ENCODE results near the gene JAKMIP2.

Gene JAKMIP2

DNA sequence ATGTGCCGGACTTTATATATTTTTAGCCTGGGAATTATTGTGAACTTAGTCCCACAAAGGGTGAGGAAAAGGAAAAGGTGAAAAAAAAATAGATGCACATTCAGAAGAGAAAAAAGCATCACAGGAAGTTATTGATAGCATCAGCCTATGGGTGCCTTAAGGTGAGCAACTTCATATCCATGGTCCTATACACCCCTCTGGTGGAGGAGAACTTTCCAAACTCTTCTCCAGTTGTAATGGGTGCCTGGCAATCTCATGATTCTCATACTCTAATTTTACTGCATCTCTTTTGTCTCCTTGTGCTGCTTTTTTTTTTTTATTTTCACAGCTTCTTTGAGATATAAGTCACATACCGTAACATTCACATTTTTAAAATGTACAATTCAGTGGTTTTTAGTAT, 107.4 kb downstream of the JAKMIP2 start:
- in situ Hi-C loops (cut with HindIII; ENCODE audit: low pct_ligation_motif_present, low pct_unique_long_range_greater_than_20kb, low sequenced_read_pairs), result no loop called here
- DNase-seq, result no peak

DNA sequence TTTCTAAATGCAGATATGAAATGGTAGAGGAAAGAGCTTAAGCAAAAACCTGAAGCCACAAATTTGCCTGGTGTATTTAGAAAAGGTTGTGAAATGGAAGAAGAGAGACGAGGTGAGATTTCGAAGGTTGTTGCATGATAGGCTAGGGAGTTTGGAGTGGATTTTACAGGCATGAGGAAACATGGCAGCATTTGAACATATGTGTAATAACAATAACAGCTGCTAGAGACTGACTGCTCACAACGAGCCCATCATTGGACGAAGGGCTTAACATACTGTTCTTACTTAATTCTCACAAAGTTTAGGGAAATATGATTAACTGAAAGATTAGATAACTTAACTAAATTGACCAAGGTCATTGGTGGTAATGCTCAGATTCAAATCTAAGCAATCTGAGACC, 108.1 kb downstream of the JAKMIP2 start:
- no peak for DNase-seq
- in situ Hi-C loops (cut with HindIII; ENCODE audit: low pct_ligation_motif_present, low pct_unique_long_range_greater_than_20kb, low sequenced_read_pairs), result no loop called here

DNA sequence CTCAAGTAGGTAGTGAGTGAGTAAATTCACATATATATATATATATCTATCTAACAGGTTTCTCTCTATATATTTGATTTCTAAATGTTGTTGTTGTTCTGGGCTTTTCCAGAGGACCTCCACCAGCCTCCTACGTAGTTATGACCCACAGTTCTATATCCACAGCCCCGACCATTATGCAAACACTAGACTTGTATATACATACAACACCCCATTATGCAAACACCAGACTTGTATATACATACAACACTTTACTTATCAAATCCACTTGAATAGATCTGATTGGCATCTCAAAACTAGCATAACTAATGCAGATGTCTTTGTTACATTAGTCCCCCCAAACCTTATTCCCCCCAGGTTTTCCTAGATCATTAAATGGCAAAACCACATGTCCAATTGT, 108.7 kb downstream of the JAKMIP2 start:
- no peak for DNase-seq
- in situ Hi-C loops (cut with HindIII; ENCODE audit: low pct_ligation_motif_present, low pct_unique_long_range_greater_than_20kb, low sequenced_read_pairs), result no loop called here

DNA sequence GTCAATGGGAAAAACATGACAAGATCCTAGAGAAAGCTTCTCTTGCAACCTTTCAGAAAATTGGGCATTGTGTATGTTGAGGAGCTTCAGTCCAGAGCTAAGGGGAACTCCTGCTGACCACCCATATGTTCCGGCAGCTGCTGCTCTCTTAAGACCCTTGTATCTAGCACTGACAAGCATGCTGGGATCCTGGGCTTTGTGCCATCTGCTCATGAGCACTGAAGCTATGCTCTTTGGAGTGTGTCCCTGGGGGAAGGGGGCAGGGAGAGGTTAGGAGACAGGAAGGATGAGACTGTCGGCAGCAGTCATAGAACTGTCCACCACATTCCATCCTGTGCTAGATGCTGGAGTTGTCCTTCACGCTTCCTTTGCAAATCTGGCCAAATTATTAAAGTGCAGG, 109.3 kb downstream of the JAKMIP2 start:
- in situ Hi-C loops (cut with HindIII; ENCODE audit: low pct_ligation_motif_present, low pct_unique_long_range_greater_than_20kb, low sequenced_read_pairs), result no loop called here
- DNase-seq, result no peak

DNA sequence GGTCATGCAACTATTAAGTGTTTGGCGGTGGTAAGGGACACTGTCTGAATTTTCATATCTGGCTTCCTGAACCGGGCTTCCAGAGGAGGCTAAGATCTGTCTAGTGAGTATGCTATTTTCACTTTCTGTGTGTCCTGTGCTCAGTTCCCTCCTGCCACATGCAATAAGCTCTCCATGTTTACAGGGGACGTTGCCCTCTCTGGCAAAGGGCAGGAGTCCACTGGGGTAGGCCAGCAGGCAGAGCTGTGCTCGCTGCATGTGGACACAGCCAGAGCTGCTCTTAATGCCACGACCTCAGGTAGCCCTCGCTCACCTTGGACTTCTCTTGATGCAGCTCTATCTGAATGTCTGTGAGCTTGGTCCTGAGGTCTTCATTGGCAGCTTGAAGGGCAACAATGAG, 111.2 kb downstream of the JAKMIP2 start:
- no peak for DNase-seq
- in situ Hi-C loops (cut with HindIII; ENCODE audit: low pct_ligation_motif_present, low pct_unique_long_range_greater_than_20kb, low sequenced_read_pairs), result no loop called here

DNA sequence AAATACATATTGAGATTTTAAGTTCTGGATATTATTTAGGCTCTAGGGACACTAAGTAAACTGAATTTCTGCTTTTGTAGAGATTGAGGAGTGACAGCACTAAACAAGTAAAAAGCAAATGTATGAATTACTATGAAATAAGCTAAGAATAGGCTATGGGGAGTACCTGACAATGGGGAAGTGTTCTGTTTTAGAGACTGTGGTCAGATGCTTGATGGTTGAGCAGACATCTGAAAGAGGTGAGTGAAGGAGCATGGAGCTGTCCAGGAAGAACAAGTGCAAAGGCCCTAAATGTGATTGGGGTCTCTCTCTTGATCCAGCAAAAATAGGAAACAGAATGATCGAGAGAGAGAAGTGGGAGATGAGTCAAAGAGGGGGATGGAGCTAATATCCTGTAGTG, 111.7 kb downstream of the JAKMIP2 start:
- in situ Hi-C loops (cut with HindIII; ENCODE audit: low pct_ligation_motif_present, low pct_unique_long_range_greater_than_20kb, low sequenced_read_pairs), result no loop called here
- DNase-seq, result no peak

DNA sequence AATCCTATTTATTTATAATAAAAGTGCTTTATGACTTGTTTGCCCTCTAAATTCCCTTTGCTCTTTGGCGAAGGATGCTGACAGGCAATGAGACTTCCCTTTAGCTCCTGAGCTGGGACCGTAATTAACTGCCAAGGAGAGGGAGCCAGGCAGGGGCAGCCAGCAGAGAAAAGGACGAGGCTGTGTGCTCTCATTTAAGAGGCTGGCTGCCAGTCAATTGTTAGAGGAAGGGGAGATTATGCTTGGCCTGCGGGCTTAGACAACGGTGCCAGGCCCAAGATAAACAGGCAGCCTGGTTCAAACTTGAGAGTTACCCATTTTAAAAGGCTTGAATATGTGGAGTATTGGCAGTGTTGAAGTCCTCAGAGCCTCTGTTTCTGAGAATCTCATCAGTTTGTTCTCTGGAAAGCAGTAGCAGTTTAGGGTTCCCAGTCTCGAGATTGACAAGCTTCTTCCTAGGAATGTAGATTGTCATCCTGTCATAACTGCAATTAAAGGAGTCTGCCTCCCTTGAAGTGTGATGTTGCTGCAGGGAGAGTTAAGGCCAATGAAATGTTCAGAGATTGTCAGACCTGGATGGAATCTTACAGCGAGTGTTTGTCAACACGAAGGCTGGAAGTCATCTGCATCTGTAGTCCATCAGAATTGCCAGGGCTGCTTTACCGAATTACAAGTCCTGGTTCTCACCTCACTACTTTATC, 113.2 kb downstream of the JAKMIP2 start:
- in situ Hi-C loops (cut with HindIII; ENCODE audit: low pct_ligation_motif_present, low pct_unique_long_range_greater_than_20kb, low sequenced_read_pairs), result no loop called here
- no peak for DNase-seq

DNA sequence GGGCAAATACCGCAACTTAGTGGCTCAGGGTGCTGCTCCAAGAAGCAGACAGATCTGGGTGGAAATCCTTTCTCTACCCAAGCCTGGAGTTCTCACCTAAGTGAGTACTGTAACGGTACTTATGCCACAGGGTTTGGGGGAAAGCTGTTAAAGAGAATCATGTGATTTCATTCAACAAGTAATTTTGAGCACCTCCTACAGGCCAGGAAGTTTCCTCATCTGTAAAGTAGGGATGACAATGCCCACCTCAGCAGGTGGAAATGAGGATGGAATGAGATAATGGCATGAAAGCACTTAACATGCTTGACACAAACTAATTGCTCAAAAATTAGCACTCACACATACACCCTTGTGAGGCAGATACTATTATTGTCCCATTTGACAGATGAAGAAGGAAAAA, 114.1 kb downstream of the JAKMIP2 start:
- in situ Hi-C loops (cut with HindIII; ENCODE audit: low pct_ligation_motif_present, low pct_unique_long_range_greater_than_20kb, low sequenced_read_pairs), result no loop called here
- DNase-seq, result no peak

DNA sequence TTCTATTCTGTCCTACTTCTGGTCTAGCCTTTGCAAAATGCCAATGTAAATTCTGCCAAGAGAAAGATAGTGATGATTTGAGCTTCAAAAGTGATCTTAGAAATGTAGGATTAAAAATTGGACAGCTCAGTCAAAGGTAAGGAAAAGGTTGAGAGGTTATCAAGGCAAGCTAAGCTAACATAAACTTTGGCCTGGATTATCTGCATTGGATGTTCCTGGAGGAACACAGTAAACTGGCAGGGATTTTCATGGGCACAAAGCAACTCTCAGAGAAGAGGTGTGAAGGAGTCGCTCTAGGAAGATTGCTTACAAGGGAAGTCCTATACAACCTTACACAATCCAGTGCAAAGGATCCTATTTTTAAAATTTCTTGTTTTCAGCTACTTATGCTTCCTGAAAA, 115.2 kb downstream of the JAKMIP2 start:
- in situ Hi-C loops (cut with HindIII; ENCODE audit: low pct_ligation_motif_present, low pct_unique_long_range_greater_than_20kb, low sequenced_read_pairs), result no loop called here
- DNase-seq, result no peak

DNA sequence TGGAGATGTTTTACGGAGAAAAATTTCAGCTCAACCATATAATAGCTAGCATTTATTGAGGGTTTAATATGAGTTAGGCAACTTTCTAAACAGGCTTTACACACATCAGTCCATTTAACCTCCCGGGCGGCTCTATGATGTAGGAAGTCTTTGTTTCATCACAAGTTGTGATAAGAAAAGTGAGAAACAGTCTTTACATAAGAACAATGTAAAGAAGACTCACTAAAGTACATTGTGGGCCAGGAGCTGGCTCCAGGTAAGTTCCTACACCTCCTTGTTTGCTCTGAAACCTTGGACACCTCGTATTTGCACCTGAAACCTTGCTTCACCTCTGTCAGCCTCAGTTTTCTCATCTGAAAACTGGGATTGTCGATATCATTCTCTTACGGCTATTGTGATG, 116.1 kb downstream of the JAKMIP2 start:
- in situ Hi-C loops (cut with HindIII; ENCODE audit: low pct_ligation_motif_present, low pct_unique_long_range_greater_than_20kb, low sequenced_read_pairs), result no loop called here
- no peak for DNase-seq

DNA sequence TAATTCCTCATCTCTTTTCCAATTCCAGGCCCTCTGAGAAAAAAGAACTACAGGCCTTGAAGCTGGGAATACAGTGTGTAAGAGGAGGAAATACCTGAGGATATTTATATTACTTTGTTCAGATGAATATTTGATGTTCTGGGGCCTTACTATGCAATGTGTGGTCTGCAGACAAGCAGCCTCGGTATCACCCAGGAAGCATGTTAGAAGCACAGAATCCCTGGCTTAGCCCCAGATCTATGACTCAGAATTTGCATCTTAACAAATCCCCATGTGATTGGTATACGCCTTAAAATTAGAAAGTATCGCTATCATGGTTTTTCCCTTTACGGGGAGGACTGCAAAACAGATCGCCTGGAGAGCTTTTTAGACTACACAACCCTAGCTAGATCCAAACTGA, 121.0 kb downstream of the JAKMIP2 start:
- DNase-seq, result no peak
- in situ Hi-C loops (cut with HindIII; ENCODE audit: low pct_ligation_motif_present, low pct_unique_long_range_greater_than_20kb, low sequenced_read_pairs), result no loop called here

DNA sequence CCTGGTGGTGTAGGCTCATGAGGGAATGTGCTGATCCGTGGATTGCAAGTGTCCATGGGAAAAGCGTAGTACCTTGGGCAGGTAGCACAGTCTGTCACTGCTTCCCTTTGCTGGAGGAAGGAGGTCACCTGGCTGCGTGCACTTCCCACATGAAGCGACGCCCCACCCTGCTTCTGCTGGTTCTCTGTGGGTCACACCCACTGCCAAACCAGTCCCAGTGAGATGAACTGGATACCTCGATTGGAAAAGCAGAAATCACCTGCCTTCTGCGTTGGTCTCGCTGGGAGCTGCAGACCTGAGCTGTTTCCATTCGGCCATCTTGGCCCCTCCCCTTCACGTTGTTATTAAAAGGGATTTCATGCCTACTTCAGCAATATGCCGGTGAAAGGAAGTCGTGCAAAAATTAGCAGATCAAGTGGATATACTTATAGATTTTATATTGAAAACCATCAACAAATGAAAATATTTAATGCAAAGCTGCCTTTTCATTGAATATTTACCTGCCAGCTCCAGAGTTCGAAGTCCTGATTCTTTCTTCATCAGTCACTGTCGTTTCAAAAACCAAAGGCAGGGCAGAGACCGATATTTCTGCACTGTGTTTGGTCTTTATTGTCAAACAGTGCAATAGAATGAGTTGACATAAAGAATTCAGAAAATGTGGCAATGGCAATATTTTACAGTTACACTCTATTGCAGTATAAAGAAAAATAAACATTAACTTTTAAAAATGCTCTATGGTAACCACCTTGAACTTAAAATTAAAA, 123.2 kb downstream of the JAKMIP2 start:
- in situ Hi-C loops (cut with HindIII; ENCODE audit: low pct_ligation_motif_present, low pct_unique_long_range_greater_than_20kb, low sequenced_read_pairs), result no loop called here

DNA sequence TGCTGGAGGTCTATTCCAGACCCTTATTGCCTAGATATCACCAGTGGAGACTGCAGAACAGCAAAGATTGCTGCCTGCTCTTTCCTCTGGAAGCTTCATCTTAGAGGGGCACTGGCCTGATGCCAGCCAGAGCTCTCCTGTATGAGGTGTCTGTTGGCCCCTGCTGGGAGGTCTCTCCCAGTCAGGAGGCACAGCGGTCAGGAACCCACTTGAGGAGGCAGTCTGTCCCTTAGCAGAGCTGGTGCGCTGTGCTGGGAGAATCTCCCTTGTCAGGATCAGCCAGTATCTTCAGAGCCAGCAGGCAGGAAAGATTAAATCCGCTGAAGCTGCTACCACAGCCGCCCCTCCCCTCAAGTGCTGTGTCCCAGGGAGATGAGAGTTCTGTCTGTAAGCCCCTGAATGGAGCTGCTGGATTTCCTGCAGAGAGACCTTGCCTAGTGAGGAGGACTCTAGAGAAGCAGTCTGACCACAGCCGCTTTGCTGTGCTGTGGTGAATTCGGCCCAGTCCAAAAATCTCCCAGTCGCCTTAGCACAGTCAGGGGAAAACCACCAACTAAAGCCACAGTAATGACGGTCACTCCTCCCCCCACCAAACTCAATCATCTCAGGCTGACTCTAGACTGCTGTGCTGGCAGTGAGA, 124.1 kb downstream of the JAKMIP2 start:
- DNase-seq, result no peak
- in situ Hi-C loops (cut with HindIII; ENCODE audit: low pct_ligation_motif_present, low pct_unique_long_range_greater_than_20kb, low sequenced_read_pairs), result no loop called here

More for the DNA sequence above, 123.2 kb downstream of the JAKMIP2 start:
- no peak for DNase-seq

DNA sequence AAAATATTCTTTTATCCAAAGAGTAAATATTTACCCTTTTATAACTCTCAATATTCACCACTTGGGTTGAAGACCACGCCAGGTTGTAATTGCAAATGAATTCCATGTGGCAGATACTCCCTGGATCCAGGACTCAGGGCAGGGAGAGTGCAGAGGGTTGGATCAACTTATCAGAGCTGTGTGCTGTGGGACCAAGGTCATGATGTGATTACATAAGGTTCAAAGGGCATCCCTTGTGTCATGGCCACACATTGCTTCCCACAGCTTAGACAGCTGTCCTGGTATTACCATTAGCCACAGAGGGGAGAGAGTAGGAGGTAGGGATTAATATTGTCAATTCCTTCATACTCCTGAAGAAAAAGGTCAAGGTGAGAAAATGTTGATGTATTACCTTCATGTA, 133.9 kb downstream of the JAKMIP2 start:
- no peak for DNase-seq
- in situ Hi-C loops (cut with HindIII; ENCODE audit: low pct_ligation_motif_present, low pct_unique_long_range_greater_than_20kb, low sequenced_read_pairs), result no loop called here

DNA sequence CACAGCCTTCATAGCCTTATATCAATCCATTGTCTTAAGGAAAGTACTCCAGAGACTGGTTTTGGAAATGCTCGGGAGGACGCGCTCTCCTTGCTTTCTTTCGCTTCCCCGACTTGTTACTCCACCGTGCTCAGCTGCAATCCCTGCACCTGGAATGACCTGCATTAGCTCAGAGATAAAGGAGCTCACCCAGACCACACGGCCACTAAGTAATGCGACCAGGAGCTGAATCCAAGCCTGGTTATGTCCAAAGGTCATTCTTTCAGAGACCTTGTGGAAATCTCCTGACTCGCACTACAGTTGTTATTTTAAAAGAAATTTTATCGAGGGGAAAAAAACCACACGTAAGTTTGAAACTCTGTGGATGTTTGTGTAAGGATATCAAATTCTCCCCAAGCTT, 137.3 kb downstream of the JAKMIP2 start:
- in situ Hi-C loops (cut with HindIII; ENCODE audit: low pct_ligation_motif_present, low pct_unique_long_range_greater_than_20kb, low sequenced_read_pairs), result no loop called here
- no peak for DNase-seq

DNA sequence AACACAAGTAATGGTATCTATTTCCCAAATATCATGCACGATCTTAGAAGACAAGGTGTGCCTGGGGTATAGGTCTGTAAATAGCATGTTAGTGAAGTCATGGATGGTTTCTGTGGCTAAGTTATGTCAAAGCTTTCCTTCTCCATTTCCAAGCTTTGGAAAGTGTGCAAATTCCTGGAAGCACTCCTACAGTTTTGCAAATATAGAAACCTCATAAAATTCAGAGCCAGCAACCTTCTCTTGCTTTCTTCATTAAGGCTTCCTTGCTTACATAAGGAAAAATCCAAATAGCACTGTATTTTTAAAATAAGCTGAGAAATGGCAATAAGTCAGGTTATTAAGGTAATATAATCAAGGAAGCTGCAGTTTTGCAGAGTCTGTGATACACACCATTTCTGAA, 138.1 kb downstream of the JAKMIP2 start:
- in situ Hi-C loops (cut with HindIII; ENCODE audit: low pct_ligation_motif_present, low pct_unique_long_range_greater_than_20kb, low sequenced_read_pairs), result no loop called here
- DNase-seq, result no peak

DNA sequence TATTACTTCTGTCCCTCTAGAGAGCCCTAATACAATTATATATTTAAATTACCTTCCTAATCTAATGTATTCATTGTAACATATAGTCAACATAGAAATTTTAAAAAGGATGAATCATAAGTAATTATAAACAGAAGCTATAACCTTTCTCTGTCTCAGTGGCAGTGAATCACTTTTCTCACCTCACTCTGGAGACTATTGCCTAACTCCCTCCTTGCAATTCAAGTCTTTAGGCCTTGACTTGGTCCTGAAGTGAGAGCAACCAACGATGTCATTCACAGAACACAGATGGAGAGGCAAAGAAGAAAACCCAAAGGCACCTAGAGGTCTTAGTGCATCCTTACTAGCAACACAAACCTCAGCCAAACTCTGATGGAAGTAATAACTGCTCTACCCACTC, 139.4 kb downstream of the JAKMIP2 start:
- no peak for DNase-seq
- in situ Hi-C loops (cut with HindIII; ENCODE audit: low pct_ligation_motif_present, low pct_unique_long_range_greater_than_20kb, low sequenced_read_pairs), result no loop called here

DNA sequence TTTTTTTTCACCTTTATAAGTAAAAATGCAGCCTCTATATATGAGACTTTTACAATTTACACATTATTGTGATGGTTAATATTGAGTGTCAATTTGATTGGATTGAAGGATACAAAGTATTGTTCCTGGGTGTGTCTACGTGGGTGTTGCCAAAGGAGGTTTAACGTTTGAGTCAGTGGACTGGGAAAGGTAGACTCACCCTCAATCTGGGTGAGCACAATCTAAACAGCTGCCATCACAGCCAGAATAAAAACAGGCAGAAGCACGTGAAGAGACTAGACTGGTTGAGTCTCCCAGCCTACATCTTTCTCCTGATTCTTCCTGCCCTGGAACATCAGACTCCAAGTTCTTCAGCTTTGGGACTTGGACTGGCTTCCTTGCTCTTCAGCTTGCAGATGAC, 139.9 kb downstream of the JAKMIP2 start:
- no peak for DNase-seq
- in situ Hi-C loops (cut with HindIII; ENCODE audit: low pct_ligation_motif_present, low pct_unique_long_range_greater_than_20kb, low sequenced_read_pairs), result no loop called here

DNA sequence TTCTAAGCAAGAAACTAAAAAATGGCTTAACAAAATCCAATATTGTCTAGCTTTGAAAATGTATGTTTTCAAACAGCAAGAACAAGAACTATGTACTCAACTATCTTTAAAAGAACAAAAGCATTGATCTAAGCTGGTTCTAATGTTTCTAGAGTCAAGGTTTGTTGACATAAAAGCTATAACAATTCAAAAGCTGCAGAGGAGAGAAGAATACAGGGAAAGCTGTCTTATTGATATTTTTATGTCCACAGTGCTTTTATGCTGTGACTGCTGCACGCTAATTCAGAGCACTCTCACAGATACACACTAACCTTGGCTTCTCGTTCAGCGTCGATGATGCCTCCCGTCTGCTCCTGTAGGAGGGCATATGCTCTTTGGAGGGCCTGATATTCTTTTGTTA, 143.2 kb downstream of the JAKMIP2 start:
- DNase-seq, result no peak
- in situ Hi-C loops (cut with HindIII; ENCODE audit: low pct_ligation_motif_present, low pct_unique_long_range_greater_than_20kb, low sequenced_read_pairs), result no loop called here

DNA sequence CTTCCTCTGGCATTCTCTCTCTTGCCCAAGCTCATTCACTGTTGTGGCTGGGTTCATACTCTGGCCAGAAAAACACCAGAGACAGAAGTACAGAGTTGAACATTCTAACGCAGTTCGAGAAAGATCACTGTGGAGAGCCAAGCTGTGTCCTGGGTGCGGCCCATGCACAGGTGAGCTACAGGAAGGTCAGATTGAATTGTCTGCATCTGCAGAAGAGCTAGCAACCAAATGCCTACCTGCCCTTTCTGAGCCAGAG, 145.9 kb downstream of the JAKMIP2 start:
- in situ Hi-C loops (cut with HindIII; ENCODE audit: low pct_ligation_motif_present, low pct_unique_long_range_greater_than_20kb, low sequenced_read_pairs), result no loop called here
- DNase-seq, result no peak

All from ACHN (cell line).